HepG2 (cell line): ENCODE data around the gene NOTUM.

Experiments
- CREM ChIP-seq, 2 experiments: sonication (generic) in 1 of 2; formaldehyde crosslinking in 1 of 2; IDR thresholded peaks; 2 replicates each; pipeline versions ENCODE4 v1.4.0 to v1.6.1; 2016 to 2020; ENCODE audit warnings: antibody characterized with exemption in 1 of 2, mild to moderate bottlenecking in 1 of 2, missing genetic modification reagents in 1 of 2
- HCFC1 ChIP-seq: fragments of 150-350 bp; IDR thresholded peaks from 2 replicates; pipeline ENCODE4 v1.6.1; 2014; ENCODE audit warnings: low read depth, low read length
- IKZF4 ChIP-seq: sonication (generic); formaldehyde crosslinking; IDR thresholded peaks from 2 replicates; pipeline ENCODE4 v1.5.1; 2020; ENCODE audit warnings: borderline replicate concordance, mild to moderate bottlenecking, low read depth, missing genetic modification reagents; ENCODE audit errors: not compliant biosample characterization
- MTF1 ChIP-seq: sonication (generic); formaldehyde crosslinking; IDR thresholded peaks from 2 replicates; pipeline ENCODE4 v1.5.0; 2020; ENCODE audit warnings: missing genetic modification reagents
- PHF20 ChIP-seq: sonication (generic); formaldehyde crosslinking; IDR thresholded peaks from 2 replicates; pipeline ENCODE4 v1.5.0; 2020; ENCODE audit warnings: mild to moderate bottlenecking, missing genetic modification reagents

GRCh38 chr17:81958633-81959342 is 2.2 kb downstream of the NOTUM start:
- peak; percentile 14 for TF ChIP-seq IKZF4
- TF ChIP-seq CREM (IDR thresholded peaks at IDR 0.05): no peak
- TF ChIP-seq CREM (CRISPR knock-in tag; IDR thresholded peaks at IDR 0.05): no peak
- TF ChIP-seq HCFC1: no peak
- TF ChIP-seq PHF20 (CRISPR knock-in tag): no peak
- no peak for TF ChIP-seq MTF1 (CRISPR knock-in tag)
